ENCODE measurements around the gene ERH. TPM values are rescaled to one million over a fixed set of nuclear protein-coding genes. Genes with fewer than 3 reads are reported as not detected.

Gene ERH
- total RNA-seq, 1 experiment from 2014 or later: 222 TPM

Other genes starting within 250 kb of the ERH start
- 27.6 TPM for gene DCAF5, start 245.2 kb downstream of the ERH start, total RNA-seq (2021; ENCODE audit: unreplicated experiment)
- gene EXD2, start 206.8 kb downstream of the ERH start, total RNA-seq (2021; ENCODE audit: unreplicated experiment): 9.5 TPM
- 0.72 TPM for gene GALNT16, start 138.1 kb downstream of the ERH start, total RNA-seq (2021; ENCODE audit: unreplicated experiment)
- 63.4 TPM for gene SLC39A9, start 393 bp upstream of the ERH start, total RNA-seq (2021; ENCODE audit: unreplicated experiment)
- gene PLEKHD1, start 86.4 kb upstream of the ERH start, total RNA-seq (2021; ENCODE audit: unreplicated experiment): 0.08 TPM
- gene CCDC177, start 176.6 kb upstream of the ERH start, total RNA-seq (2021; ENCODE audit: unreplicated experiment): not detected
- 10.9 TPM for gene SUSD6, start 213.3 kb upstream of the ERH start, total RNA-seq (2021; ENCODE audit: unreplicated experiment)

Data from Panc1 (cell line).